GM18861 (cell line): Measurements from ENCODE around the gene FAM193A.

Experiments used
- ATAC-seq: cut with Tn5 transposase; IDR thresholded peaks from one replicate; pipeline ENCODE4 v1.9.1; 2021; ENCODE audit not compliant: unreplicated experiment

FAM193A gene, protein sequence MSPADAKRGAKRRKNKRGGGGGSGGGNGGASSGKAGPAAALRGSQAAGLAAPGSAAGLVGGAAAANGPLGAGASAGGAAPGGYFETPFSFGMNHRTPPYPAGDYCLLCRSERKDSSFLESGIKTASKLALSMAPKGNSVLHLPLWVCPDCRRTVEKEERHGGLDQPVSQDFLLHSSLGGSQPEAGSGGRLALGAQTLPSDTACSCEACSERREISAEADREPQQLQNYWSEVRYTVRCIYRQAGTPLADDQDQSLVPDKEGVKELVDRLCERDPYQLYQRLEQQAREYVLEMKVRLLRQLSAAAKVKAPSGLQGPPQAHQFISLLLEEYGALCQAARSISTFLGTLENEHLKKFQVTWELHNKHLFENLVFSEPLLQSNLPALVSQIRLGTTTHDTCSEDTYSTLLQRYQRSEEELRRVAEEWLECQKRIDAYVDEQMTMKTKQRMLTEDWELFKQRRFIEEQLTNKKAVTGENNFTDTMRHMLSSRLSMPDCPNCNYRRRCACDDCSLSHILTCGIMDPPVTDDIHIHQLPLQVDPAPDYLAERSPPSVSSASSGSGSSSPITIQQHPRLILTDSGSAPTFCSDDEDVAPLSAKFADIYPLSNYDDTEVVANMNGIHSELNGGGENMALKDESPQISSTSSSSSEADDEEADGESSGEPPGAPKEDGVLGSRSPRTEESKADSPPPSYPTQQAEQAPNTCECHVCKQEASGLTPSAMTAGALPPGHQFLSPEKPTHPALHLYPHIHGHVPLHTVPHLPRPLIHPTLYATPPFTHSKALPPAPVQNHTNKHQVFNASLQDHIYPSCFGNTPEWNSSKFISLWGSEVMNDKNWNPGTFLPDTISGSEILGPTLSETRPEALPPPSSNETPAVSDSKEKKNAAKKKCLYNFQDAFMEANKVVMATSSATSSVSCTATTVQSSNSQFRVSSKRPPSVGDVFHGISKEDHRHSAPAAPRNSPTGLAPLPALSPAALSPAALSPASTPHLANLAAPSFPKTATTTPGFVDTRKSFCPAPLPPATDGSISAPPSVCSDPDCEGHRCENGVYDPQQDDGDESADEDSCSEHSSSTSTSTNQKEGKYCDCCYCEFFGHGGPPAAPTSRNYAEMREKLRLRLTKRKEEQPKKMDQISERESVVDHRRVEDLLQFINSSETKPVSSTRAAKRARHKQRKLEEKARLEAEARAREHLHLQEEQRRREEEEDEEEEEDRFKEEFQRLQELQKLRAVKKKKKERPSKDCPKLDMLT (N-terminal part only)

DNA sequence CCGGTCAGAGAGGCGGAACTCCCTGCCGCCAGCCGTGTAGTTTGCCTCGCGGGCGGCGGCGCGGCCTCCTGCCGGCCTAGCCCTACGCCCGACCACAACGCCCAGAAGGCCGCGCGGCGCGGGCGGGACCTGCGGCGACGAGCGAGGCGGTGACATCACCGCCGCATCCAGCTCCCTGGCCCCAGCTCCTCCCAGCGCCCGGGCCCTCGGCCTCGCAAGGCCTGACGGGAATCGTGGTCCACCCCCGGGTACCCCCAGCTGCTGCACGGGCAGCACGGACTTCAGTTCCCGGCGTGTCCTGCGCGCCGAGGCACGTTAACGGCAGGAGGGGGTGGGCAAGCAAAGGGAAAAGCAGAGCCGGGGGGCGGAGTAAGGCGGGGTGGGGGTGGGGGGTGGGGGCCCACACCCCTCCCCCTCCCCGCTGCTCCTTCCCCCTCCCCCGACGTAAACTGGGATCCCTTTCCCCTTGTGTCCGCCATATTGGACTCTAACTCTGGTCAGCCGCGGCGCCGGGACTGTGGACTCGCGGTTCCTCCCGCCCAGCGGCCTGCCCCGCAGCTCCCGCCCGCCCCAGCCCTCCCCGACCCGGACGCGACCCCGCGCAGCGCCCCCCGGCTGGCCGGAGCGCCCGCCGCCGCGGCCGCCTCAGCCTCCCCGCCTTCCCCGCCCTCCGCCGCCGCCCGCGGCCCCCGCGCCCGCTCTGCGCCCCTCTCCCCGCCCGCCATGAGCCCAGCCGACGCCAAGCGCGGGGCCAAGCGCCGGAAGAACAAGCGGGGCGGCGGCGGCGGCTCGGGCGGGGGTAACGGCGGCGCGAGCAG lies at the start of gene FAM193A:
Gene FAM193A, plus strand, starts transcription at position 455 of the 818 bp plus-strand sequence. Its CDS starts 269 bp downstream, at position 724.
- ATAC-seq: peak; percentile 89

DNA sequence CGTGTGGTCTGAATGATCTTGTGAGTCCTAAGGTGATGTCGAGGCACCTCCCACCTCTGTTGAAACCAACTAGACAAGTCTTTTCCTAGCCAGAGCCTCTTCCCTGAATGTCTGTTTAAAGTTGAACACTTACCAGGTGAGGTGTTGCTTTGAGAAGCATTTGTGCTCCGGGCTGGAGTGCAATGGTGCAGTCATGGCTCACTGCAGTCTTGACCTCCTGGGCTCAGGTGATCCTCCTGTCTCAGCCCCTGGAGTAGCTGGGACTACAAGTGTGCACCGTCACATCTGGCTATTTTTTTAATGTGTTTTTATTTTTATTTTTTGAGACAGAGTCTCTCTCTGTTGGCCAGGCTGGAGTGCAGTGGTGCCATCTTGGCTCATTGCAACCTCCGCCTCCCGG lies 49.5 kb upstream of the FAM193A start:
- ATAC-seq: no peak

DNA sequence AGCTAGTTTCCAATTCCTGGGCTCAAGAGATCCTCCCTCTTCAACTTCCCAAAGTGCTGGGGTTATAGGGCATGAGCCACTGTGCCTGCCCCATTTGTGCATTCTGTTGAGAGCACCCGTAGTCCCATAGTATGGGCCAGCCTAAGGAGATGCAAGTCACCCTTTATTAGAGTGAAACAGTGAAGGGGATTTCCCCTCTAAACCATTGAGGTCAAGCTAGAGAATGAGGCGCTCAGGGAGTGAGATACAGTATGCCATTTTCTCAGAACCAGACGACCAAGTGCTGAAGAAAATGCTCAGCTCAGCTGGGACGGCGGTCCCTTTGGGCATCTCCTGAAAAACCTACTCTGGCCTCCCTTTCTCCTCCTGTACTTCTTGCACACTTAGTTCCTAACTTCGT lies 48.8 kb upstream of the FAM193A start:
- peak; percentile 46 for ATAC-seq

DNA sequence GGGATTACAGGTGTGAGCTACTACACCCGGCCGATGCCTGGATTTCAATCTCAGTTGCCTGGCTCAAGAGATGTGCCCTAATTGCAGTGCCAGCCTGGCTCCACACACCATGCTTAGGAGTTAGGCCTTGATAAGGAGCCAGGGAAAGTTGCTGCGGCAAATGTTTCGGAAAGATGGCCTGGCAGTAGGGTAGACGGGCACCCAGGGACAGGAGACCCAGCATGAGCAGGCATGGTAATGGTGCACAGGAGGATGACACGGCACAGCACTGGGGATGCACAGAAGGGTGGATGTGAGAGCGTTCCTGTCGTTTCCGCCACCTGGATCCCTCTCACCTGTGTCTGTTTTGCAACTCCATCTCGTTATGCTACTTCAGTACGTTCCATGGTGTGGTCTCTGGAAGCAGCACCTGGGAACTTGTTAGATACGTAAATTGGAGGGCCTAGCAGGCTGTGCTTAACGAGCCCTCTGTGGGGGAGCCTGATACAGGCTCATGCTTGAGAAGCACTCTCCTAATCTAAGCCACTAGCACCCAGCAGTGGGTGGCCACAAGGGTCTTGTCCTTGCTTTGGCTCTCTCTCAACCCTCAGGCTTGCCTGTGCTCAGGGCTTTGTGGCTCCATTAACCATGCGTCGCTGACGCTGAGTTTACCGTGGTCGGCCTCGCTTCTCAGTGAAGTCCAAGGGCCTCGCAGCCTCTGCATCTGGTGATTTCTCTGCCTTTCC lies 47.2 kb upstream of the FAM193A start:
- no peak for ATAC-seq

DNA sequence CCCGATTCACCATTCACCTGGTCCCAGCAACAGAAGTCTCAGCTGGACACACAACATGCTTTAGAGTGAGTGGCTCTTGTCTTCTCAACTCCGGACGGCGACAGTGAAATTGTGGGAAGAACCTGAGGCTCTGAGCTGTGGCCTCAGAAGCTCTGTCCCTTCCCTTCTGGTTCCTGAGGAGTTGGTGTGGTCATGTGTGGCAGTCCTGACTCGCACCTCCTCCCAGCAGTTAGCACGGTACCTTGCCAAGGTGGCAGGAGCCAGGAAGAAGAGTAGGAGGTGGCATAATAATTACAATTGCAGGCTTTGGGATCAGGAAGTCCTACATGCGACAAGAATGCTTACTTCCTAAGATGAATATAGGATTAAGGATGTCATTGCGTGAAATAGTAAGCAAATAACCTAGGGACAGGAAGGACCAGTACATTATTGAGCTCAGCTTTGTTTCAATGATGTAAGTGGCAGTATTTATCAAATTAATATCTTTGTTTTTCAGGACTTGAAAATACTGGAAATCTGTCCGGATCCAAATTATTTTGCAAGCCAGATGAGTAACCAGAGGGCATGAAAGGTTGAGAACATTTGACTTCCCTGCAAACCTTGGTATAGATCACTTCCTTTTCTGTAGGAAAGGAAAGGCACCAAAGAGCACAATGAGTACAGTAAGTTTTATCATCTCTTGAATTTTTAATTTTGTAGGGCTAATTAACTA lies 46.5 kb upstream of the FAM193A start:
- ATAC-seq: no peak

DNA sequence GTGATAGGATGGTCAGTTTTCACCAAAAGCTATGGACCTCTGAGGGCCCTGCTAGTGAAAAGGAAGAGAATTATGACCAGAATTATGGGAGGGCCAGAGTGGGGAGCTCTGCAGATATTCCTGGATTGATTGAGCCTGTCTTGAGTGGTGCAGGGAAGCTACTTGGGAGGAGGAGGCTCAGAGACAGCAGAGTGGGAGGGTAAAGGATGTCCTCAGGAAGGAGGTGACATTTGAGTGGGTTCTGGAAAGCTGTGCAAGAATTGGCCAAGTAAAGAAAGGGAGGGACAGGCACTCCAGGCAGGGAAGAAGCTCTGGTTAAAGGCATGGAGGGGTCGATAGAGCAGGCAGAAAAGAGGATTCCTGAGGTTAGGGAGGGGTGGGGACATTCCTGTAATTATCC lies 43.5 kb upstream of the FAM193A start:
- ATAC-seq: no peak

DNA sequence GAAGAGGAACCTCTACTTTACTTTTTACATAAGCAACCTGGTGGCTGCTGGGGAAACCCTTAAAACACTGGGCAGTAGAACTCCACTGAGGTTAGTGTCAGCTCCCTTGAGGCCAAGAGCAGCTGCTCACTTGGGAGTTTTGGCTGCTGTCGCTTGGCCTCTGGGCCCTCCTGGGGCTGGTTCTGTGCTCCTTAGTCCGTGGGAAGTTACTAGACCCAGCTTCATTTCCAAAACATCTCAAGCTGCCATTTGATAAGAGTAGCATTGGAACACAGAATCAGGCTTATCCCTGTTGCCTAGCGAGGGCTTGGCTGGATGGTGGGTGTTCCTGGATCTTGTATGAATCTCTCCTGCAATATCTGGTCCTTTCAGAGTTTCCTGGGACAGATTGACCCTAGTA lies 41.5 kb upstream of the FAM193A start:
- ATAC-seq: no peak

DNA sequence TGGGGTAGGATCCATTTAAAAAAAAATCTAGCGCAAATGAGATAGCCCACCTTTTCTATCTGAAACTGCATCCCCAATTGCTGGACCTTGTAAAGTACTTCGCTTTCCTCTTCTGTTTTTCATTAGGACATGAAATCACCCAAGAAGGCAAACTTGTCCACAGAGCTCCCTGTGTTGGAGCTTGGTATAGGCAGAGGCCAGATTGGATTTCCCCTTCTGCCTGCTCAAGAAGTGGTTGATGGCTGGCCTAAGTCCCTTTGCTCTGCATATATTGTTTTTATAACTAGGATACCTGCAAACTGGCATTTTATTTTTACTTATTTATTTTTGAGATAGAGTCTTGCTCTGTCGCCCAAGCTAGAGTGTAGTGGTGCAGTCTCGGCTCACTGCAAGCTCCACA lies 39.1 kb upstream of the FAM193A start:
- no peak for ATAC-seq

DNA sequence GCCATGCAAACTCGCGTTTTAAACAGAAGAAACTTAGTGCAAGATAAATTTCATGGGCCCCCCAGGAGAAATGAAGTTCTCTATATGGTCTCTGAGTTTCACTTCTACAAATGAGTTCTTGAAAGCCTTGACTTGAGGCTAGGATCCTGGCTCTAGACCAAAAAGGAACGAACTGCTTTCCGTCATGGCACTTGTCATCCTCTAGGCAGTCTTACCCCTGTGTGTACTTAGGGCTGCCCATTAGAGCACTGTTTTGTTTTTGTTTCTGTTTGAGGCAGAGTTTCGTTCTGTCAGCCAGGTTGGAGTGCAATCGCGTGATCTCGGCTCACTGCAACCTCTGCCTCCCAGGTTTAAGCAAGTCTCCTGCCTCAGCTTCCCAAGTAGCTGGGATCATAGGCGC lies 38.5 kb upstream of the FAM193A start:
- peak; percentile 90 for ATAC-seq

DNA sequence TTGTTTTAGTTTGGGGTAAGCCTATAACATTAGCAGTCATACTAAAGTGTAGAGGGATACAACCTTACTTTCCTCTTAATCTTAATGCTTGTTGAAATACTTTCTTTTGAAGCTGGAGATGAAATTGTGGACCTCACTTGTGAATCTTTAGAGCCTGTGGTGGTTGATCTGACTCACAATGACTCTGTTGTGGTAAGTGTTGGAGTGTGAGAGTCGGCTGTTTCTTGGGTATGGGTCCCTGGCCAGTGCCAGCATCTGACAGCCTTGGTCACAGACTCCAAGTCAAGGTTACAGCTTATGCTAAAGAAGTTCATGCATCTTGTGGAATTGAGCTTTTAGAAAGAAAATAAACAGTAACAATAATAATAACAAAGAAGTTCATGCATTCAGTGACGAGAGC lies 35.9 kb upstream of the FAM193A start:
- no peak for ATAC-seq

DNA sequence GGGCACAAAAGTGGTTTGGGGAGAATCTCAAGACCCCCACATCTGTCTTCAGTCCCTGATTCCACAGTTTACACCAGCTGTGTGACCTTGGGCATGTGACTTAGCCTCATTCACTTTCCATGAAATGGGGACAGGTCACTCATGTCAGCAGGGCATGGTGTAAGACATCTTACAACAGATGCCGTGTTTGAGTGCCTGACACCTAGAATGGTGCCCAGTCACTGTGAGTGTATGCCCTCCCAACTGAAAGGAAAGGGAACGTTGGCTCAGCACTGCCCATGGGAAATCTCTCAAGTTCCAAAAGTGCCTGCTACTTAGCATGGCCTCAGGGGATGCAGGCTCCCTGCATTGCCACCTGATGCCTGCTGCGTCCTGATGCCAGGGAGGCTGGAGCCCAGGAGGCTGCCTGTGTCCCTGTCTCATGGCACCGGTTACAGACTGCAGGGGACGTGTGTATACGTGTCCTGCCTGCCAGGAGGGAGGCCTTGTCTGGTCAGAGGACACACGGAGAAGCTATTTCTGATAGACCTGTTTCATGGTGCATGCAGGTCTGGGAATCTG lies 35.3 kb upstream of the FAM193A start:
- no peak for ATAC-seq

DNA sequence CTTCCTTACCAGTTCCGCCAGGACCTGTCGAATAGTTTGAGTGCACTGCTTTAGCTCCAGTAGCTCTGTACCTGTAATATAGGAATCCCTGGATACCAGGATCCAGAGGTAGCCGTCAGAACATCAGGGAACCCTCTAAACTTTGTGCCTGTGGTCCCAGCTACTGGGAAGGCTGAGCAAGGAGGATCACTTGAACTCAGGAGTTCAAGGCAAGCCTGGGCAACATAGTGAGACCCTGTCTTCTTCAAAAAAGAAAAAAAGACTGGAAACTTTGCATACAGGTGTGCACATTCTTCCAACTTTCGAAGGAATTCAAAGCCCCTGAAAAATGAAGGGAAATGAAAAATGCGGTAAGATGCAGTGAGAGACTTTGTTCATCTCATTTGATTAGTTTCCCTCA lies 32.6 kb upstream of the FAM193A start:
- ATAC-seq: no peak

DNA sequence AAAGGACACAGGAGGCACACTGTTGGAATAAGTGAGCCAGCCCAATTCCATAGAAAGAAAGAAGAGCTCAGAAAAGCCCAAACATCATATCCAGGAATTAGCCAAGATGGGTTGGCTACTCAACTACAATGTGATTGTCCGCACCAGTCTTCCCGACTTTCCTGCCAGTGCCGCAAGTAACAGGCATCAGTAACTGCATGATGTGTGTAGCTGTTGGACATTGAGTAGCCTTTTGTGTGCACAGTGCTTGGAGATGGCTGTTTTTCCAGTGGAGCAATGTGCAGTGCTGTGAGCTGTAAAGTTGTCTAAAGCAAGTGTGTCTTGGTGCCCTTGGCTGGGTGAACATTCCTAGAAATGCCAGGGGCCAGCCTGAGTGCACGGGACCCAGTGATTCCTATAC lies 29.2 kb upstream of the FAM193A start:
- no peak for ATAC-seq

DNA sequence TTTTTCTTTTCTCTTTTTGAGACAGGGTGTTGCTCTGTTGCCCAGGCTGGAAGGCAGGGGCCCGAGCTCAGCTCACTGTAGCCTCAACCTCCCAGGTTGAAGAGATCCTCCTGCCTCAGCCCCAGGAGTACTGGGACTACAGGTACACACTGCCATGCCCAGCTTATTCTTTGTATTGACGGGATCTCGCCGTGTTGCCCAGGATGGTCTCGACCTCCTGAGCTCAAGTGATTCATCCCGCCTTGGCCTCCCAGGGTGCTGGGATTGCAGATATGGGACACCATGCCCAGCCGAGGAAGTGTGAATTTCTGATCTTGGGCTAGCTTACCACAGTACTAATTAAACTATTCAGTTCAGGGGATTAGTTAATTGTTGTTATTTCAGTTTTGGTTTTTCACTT lies 28.6 kb upstream of the FAM193A start:
- ATAC-seq: no peak

DNA sequence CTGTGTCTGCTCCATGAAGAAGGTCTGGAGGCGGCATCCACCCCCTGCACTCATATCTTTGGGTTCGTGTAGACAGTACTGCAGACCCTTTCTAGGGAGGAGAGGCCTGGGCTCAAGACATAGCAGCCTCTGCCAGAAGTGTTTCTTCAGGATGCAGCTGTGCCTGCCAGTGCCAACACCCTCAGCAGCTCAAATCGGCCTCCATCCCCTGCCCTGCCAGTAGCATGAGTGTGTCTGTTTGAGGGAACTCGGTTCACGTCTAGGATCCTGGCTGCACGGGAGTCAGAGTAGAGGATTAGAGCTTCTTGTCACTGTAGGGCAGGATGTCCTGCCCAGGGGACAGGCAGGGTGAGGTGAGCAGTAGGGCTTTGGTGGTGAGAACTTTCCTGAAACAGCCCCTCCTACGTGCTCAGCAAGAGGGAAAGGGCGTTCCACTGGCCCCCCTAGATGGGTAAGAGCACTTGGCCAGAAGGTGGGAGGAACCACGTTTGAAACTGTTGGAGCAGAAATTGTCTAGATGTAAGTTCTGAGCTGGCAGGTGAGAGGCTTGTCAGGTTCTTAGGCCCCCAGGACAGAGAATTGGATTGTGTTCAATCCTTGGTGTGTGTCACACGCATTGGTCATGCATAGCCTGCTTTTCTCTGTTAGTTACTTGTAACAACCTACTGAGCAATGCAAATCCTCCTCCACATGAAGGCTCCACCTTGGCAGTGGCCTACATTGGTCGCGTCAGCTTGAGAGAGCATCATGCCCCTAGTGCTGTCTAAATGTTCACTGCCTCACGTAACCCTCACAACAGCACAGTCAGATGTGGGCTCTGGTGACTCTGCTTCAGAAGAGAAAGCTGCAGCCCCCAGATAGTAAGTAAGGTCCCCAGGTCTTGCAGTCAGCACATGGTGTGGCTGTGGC lies 25.8 kb upstream of the FAM193A start:
- ATAC-seq: no peak

DNA sequence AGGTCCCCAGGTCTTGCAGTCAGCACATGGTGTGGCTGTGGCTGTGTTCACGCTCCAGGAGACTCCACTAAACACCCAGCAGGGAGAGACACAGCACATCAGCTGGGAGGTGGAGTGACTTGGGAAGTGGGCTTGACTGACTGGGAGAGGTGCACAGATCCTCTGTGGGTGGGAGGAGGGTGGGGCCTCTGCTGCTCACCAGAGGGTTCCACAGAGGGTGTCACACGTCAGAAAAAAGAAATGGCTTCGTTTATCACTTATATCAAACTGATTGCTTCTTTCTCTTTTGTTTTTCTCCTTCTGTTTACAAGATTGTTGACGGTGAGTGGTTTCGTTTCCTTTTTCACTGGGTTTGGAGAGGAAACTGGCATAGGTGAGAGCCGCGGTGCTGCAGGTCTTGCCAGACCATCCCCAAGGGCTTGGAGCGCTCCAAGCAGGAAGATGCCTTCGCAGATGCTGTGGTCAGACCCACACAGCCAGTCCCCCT lies 24.8 kb upstream of the FAM193A start:
- no peak for ATAC-seq

DNA sequence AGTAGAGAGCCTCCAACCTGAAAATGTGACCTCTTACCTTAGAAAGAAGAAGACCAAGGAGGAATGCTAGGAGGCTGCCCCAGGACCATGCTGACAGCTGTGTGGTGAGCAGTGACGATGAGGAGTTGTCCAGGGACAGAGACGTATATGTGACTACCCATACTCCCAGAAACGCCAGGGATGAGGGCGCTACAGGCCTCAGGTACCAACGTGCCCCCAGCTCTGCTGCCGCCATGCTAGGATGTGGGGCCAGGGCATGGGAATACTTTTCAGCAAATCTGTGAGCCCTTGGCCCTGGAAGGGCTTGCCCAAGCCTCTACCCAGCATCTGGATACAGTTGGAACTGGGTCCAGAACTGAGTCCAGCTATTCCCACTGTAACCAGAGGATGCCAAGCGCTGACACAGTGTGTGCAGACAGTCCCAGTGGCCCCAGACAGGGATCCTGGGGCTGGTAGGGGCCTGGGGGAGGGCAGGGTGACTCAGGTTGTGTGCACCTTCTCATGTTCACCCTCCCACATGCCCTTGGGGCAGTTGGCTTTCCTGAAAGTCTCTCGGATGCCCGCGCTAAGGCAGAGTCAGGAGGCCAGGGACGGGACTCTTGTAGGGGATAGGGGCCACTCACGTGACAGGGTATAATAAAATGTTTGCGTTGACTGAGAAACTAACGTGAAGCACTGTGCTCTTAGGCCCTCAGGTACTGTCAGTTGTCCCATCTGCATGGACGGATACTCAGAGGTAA lies 23.9 kb upstream of the FAM193A start:
- no peak for ATAC-seq
